ENCODE data around the gene FCRL2.
"Not testable (repeated sequence)": the region's sequence is repeated elsewhere in the genome, so short reads cannot be mapped to it uniquely, and the experiment has no call there.

Gene FCRL2

DNA sequence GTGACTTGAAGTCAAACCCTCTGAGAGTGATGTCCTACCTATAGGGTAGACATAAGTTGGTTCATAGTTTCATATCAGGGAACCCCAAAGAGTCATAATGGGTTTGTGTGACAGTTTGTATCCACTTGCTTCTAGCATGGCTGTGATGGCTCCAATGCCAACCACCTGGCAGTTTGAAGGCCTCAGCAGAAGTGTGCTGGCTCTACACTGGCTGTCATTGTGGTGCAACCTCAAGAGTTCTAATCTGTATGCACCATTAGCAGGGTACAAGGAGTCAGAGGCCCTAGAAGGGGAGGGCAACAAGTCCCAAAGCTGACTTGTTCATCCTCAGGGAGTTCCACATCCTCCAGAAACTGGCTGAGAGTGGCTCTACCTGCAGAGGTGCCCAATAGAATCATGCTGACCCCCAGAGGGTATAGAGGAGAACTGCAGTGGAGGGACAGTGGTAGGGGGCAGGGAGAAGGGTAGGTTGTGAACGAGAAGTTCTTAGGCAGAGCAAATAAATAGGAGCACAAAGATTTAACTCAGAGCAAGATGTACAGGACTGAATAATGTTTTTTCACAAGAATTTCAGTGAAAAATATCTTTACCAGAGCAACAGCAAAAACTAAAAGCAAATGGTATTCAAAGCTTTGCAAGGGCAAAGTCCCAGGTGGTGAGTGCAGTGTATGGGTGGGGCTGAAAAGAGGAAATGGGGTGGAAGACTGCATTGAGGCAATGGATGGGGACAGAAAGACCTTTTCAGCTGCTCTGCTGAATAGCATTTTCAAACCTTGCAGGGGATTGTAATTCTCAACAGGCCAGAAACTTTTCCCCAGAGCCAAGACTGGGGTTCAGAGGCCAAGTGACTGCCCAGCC, 3.2 kb downstream of the FCRL2 start:
- TF ChIP-seq POLR2A (IDR thresholded peaks at IDR 0.05; ENCODE audit: low read length) (no peak), GATA1 (IDR thresholded peaks at IDR 0.05; ENCODE audit: low read depth, low read length) (no peak)
- DNase-seq, result no peak

DNA sequence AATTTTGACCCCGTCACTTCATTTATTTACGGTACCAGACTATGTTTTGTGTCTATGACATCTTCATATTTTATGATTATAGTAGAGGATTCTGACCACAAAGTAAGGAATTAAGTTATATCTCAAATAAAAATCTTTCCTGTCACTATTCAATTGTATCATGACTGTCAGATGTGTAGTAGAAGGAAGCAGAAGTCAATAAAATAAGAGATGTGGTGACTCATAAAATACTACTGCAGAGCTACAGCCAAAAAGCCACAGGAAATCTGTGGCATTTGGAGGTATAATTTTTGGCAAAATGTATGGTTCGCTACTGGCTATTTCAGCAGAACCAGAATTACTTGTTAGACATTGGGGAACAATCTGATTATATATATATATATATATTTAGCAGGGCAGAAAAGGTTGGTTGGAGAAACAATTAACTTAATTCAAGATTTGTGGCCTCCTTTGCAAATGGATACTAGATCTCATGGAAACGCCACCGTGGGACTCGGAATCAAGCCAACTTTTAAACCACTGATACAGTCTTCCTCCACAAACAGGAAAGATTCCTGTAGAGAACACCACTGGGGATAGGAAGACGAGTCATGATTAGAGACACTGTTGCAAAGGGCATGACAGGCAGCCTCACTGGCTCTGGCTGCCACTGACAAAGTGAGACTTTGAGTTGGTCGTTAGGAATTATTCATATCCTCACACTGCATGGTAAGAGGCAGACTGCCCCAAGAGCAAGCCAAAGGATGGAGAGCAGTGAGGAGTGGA, 5.1 kb downstream of the FCRL2 start:
- DNase-seq, result no peak
- TF ChIP-seq POLR2A (IDR thresholded peaks at IDR 0.05; ENCODE audit: low read length), result no peak
- TF ChIP-seq GATA1 (IDR thresholded peaks at IDR 0.05; ENCODE audit: low read depth, low read length), result no peak

DNA sequence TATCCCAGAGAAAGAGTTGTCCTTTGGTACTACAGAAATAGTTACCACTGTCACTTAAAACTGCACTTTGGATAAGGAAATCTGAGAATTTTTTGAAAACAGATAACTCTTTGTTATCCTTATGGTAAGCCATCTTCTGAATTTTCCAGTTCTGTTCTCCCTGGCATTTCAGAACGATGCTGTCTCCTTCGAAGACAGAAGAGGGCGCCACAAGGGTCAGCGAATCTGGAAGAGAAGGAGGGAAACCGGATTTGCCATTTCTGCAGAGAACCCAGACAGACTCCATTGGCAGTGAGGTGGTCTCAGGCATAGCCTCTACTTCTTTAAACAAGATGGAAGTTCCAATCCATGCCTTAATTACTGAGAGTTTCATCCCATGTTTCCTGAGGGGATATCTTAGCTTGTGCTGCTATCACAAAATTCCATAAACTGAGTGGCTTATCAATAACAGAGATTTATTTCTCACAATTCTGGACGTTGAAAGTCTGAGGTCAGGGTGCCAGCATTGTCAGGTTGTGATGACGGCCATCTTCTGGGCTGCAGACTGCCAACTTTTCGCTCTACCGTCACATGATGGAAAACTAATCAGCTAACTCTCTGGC, 6.4 kb downstream of the FCRL2 start:
- TF ChIP-seq GATA1 (IDR thresholded peaks at IDR 0.05; ENCODE audit: low read depth, low read length) (no peak), POLR2A (IDR thresholded peaks at IDR 0.05; ENCODE audit: low read length) (no peak)
- DNase-seq, result peak; percentile 2 to 8

DNA sequence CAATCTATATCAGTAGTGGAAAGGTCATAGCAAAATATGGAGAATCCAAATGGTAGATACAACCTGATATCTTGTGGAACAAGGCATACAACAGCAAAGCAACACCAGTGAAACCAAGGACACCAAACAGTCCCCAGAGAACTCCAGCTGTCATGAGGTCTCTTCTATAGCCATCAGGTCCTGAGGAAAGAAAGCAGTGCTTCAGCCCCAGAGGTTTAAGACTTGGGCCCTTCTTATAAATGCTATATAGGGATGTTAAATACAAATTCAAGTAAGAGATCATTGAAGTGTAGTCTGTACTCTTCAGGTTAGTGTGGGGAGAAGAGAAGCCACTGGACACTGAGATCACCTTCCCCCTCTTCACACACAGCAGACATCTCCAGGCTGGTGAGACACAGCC, 10.1 kb downstream of the FCRL2 start:
- no peak for TF ChIP-seq GATA1 (IDR thresholded peaks at IDR 0.05; ENCODE audit: low read depth, low read length)
- no peak for TF ChIP-seq POLR2A (IDR thresholded peaks at IDR 0.05; ENCODE audit: low read length)
- DNase-seq, result no peak

DNA sequence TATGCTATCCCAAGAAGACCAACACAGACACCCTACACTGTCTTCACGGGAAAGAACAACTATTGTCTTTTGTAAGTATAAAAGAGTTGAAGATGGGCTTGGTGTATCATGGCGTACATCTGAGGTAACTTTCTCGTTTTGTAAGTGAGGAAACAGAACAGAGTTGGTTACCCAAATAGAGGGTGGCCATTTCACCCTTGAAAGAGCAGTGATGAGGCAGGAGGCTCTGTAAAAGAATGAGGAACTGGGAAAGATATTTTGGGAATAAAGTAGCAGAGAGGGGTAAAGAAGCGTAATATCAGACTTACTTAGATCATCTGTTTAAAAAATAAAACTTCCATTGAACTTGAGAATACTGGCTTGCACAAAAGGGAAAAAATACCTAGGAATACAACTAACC, 18.9 kb downstream of the FCRL2 start:
- DNase-seq, result no peak
- TF ChIP-seq POLR2A (IDR thresholded peaks at IDR 0.05; ENCODE audit: low read length), result no peak
- TF ChIP-seq GATA1 (IDR thresholded peaks at IDR 0.05; ENCODE audit: low read depth, low read length), result no peak

DNA sequence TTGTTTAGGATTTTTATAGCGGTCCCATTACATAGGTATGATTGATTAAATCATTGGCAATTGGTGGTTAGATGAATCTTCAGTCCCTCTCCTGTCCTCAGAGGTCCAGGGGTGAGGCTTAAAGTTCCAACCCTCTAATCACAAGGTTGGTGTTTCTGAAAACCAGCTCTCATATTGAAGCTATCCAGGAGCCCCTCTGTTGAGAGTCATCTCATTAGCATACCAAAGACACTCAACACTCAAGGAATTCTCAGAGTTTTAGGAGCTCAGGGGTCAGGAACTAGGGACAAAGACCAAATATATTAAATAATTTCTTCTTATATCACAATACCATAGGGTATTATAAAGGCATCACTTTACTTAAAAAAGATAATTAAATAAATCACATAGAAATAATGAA, 23.3 kb downstream of the FCRL2 start:
- TF ChIP-seq GATA1 (IDR thresholded peaks at IDR 0.05; ENCODE audit: low read depth, low read length), result no peak
- no peak for TF ChIP-seq POLR2A (IDR thresholded peaks at IDR 0.05; ENCODE audit: low read length)
- no peak for DNase-seq

DNA sequence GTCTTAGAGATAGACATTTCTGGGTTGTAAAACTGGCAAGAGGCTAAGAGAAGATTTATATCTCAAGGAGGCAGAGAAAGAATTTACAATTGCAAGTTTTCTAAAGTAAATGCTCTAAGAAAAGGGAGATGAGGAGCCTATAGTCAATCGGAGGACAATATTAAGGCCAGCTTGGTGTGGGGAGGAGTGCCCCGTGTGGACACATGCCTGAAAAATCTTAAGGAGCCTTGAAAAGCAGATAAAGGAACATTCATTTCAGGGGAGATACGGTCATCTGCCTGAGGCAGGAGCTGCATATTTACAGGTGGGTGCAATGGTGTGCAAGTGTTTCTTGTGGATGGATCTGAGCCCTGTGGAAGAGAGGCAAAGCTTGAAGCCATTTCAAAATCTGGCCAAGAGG, 25.6 kb downstream of the FCRL2 start:
- TF ChIP-seq POLR2A (IDR thresholded peaks at IDR 0.05; ENCODE audit: low read length) (no peak), GATA1 (IDR thresholded peaks at IDR 0.05; ENCODE audit: low read depth, low read length) (no peak)
- no peak for DNase-seq

DNA sequence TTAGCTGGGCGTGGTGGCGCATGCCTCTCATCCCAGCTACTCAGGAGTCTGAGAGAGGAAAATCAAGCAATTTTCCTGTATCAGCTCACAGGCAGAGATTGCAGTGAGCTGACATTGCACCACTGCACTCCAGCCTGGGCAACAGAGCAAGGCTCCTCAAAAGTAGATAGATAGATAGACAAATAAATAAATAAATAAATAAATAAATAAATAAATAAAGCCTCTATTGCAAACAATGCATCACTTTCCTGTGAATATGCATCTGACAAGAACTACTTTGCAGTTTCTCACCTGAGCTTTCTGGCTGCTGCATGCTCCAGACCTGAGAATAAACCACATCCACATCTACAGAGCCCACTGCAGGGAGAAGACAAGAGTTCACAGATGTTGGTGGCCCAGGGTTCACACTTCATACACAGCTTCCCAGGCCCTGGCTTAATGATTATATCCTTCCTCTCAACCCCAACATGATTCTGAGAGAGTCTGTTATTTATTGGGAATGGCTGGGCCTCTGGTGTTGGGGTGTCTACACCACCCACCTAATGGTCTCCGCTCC, 28.6 kb downstream of the FCRL2 start:
- DNase-seq, result no peak
- TF ChIP-seq GATA1 (IDR thresholded peaks at IDR 0.05; ENCODE audit: low read depth, low read length), result no peak
- no peak for TF ChIP-seq POLR2A (IDR thresholded peaks at IDR 0.05; ENCODE audit: low read length)

DNA sequence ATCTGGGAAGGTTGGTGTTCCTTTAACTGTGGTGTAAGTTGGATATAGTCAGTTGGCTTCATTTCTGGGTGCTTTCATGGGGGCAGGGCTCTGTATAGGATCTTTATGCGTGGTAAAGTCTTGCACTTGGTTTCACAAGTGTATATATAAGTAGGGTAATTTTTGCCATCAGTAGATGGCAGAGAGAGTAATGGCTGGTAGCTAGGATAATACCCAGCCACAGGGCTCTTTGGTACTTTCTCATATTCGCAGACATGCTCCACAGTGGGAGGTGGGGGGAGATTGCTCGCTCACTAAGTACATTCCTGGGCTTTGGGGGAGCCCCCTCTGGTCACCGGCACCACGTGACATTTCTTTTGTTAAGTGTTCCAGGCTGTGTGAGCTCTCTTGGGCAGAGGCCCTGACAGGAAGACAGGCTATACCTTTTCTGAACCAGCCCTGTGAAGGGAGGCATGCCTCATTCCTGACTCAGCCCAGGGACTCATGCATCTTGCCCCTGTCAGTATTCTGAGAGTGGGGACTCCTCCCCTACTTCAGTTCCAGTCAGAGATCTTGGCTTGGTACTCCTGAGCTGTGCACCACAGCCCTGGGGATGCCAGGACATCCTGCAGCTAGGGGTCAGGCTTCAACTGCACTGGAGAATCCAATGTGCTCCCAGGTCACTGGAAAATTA, 37.6 kb downstream of the FCRL2 start:
- no peak for DNase-seq
- TF ChIP-seq GATA1 (IDR thresholded peaks at IDR 0.05; ENCODE audit: low read depth, low read length) (no peak), POLR2A (IDR thresholded peaks at IDR 0.05; ENCODE audit: low read length) (no peak)

DNA sequence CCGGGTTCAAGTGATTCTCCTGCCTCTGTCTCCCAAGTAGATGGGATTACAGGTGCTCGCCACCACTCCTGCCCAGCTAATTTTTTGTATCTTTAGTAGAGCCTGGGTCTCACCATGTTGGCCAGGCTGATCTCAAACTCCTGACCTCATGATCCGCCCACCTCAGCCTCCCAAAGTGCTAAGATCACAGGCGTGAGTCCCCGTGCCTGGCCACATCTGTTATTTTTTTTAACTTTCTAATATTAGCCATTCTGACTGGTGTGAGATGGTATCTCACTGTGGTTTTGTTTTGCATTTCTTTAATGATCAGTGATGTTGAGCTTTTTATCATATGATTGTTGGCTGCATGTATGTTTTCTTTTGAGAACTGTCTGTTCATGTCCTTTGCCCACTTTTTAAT, 40.9 kb downstream of the FCRL2 start:
- not testable (repeated sequence) for DNase-seq

DNA sequence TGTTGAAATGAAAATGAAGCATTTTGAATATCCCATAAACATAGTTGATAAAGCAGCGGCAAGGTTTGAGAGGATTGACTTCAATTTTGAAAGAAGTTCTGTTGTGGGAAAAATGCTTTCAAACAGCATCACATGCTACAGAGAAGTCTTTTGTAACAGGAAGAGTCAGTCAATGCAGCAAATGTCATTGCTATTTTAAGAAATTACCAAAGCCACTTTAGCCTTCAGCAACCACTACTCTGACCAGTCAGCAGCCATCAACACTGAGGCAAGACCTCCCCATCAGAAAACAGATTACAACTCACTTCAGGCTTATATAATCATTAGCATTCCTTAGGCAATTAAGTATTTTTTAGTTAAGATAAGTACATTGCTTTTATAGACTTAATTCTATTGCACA, 42.6 kb downstream of the FCRL2 start:
- TF ChIP-seq GATA1 (IDR thresholded peaks at IDR 0.05; ENCODE audit: low read depth, low read length) (no peak), POLR2A (IDR thresholded peaks at IDR 0.05; ENCODE audit: low read length) (no peak)
- DNase-seq, result no peak

DNA sequence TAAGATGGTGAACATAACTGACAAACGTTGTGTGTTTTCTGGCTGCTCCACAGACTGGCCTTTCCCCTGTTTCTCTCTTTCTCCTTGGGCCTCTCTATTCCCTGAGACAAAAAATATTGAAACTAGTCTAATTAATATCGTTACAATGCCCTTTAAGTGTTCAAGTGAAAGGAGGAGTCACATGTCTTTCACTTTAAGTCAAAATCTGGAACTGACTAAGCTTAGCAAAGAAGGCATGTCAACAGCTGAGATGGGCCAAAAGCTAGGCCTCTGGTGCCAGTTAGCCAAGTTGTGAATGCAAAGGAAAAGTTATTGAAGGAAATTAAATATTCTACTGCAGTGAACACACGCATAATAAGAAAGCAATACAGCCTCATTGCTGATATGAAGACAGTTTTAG, 44.2 kb downstream of the FCRL2 start:
- DNase-seq, result no peak
- TF ChIP-seq POLR2A (IDR thresholded peaks at IDR 0.05; ENCODE audit: low read length), result no peak
- no peak for TF ChIP-seq GATA1 (IDR thresholded peaks at IDR 0.05; ENCODE audit: low read depth, low read length)

DNA sequence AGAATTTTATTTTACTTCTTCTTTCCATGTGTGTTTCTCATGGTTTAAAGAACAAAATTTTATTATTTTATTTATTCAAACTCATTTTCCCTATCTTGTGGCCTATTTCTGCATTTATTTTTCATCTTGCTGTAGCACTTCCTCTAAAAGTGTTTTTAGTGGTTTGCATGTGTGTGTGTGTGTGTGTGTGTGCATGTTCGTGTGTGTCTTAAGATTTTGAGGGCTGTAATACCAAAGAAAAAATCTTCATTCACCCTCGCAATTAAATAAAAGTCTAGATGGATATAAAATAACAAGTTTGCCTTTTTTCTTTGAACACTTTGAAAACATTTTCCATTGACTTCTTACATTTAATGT, 51.7 kb downstream of the FCRL2 start:
- TF ChIP-seq POLR2A (IDR thresholded peaks at IDR 0.05; ENCODE audit: low read length) (no peak), GATA1 (IDR thresholded peaks at IDR 0.05; ENCODE audit: low read depth, low read length) (no peak)
- DNase-seq, result no peak
